Osteocyte (in vitro differentiated cells): Measurements from ENCODE around the gene GRIN1. TPM values are rescaled to one million over a fixed set of nuclear protein-coding genes. Genes with fewer than 3 reads are reported as not detected.
A peak's percentile ranks its signal among the peaks of the same experiment; 100 is the strongest.

Source experiments
- DNase-seq: peaks from one replicate; pipeline ENCODE4 v3.0.0; 2021; ENCODE audit warnings: mixed read lengths; ENCODE audit not compliant: unreplicated experiment; ENCODE audit errors: extremely low spot score
- H3K27ac Mint-ChIP-seq: one replicate; pipeline ENCODE4 v1.8.0; 2021; ENCODE audit warnings: mild to moderate bottlenecking, mixed read lengths; ENCODE audit not compliant: unreplicated experiment
- H3K27me3 Mint-ChIP-seq: one replicate; pipeline ENCODE4 v1.8.0; 2021; ENCODE audit warnings: mixed read lengths; ENCODE audit not compliant: unreplicated experiment
- H3K36me3 Mint-ChIP-seq: one replicate; pipeline ENCODE4 v1.8.0; 2021; ENCODE audit warnings: mixed read lengths; ENCODE audit not compliant: unreplicated experiment
- H3K4me1 Mint-ChIP-seq: one replicate; pipeline ENCODE4 v1.8.0; 2021; ENCODE audit warnings: mixed read lengths; ENCODE audit not compliant: unreplicated experiment
- H3K4me3 Mint-ChIP-seq: one replicate; pipeline ENCODE4 v1.8.0; 2021; ENCODE audit warnings: mild to moderate bottlenecking, moderate library complexity, mixed read lengths; ENCODE audit not compliant: unreplicated experiment
- H3K9me3 Mint-ChIP-seq: one replicate; pipeline ENCODE4 v1.8.0; 2021; ENCODE audit warnings: mixed read lengths; ENCODE audit not compliant: unreplicated experiment
- total RNA-seq: library from RNA; stranded (reverse); gene quantifications from 2 replicates; pipeline ENCODE4 v1.2.1, GENCODE V29; 2021
- TF ChIP-seq, protein P1 (sequence below): fragments of 200-600 bp; sonication (generic); IDR thresholded peaks from 2 replicates; pipeline ENCODE4 v1.5.0; 2021; ENCODE audit warnings: antibody characterized with exemption, mild to moderate bottlenecking, moderate library complexity

Gene GRIN1
- total RNA-seq, 1 donor from 2014 or later = not detected

DNA sequence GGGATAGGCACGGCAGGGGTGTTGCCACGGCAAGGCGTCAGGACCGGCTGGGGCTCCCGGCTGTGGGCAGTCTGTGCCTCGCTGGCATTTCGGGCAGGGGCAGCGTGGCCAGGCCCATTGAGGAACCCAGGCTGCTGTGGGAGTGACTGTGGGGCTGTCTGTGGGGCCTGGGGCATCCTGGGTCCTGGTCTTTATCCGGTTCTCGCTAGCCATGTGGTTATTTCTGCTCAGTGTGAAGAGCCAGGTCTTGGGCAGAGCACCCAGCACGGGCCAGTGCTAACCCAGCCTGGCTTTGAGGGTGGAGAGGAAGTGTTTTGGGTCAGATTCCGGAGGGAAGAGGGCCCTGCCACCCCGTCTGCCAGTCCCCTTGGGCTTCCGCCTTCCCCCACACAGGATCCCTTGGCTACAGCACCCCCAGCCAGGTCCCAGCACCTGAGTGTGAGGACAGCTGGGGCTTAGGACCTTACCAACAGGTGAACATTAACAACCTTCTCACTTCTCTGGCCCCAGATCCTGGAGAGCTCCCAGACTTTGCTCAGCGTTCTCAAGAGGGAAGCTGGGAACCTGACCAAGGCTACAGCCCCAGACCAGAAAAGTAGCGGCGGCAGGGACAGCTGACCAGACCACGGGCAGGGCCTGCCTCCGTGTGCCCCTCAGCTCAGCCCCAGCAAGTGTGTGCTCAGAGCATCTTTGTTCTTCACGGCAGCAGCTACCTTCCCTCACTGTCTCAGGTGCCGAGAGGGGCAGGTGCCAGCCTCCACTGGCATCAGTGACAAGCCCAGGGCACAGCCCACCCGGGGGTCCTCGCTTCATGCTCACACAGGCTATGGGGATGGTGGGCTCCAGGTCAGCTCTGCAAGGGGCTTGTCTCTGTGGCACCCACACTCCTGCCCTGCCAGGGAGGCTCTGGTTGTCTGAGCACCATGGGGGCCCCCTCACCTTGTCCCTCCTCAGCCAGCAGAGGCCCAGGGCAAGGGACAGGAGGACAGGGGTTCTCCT, 50.6 kb downstream of the GRIN1 start:
- Mint-ChIP-seq H3K36me3 (peaks cover 10% of the 10 kb centered on the region), H3K4me1 (peaks cover 35% of the 10 kb centered on the region), H3K27ac (peak overlapping the region; percentile 95), H3K27me3 (no peaks in the 10 kb centered on the region), H3K4me3 (peak overlapping the region; percentile 91), H3K9me3 (no peaks in the 10 kb centered on the region)
- no peak for DNase-seq
- TF ChIP-seq, protein P1, sequence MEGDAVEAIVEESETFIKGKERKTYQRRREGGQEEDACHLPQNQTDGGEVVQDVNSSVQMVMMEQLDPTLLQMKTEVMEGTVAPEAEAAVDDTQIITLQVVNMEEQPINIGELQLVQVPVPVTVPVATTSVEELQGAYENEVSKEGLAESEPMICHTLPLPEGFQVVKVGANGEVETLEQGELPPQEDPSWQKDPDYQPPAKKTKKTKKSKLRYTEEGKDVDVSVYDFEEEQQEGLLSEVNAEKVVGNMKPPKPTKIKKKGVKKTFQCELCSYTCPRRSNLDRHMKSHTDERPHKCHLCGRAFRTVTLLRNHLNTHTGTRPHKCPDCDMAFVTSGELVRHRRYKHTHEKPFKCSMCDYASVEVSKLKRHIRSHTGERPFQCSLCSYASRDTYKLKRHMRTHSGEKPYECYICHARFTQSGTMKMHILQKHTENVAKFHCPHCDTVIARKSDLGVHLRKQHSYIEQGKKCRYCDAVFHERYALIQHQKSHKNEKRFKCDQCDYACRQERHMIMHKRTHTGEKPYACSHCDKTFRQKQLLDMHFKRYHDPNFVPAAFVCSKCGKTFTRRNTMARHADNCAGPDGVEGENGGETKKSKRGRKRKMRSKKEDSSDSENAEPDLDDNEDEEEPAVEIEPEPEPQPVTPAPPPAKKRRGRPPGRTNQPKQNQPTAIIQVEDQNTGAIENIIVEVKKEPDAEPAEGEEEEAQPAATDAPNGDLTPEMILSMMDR = no peak

DNA sequence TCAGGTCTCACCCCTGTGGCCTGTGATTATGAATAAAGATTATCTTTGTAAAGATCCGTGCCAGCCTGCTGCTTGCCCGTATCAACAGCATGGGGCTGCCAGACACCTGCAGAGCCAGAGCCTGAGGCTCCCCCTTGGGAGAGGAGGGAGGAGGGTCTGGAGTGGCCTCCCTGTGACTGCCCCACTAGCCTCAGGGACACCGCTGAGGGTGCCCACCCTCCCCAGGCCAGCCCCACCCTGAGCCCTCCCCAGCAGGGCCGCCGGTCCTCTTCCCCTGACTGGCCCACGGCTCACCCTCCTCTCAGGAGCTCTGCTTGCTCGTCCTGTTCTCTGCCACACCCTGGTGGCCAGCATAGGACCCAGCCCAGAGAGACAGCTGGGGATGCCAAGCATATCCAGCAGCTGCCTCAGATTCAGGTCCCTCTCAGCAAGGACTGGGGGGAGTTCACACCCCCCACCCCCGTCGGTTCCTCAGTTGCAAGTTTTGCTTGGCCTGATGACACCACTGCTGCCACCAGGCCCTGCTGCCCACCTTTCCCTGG, 51.4 kb downstream of the GRIN1 start:
- TF ChIP-seq, protein P1 = no peak
- H3K4me1 Mint-ChIP-seq = peaks cover 38% of the 10 kb centered on the region
- no peaks in the 10 kb centered on the region for H3K9me3 Mint-ChIP-seq
- H3K27ac Mint-ChIP-seq = peak overlapping the region; percentile 69
- no peaks in the 10 kb centered on the region for H3K27me3 Mint-ChIP-seq
- H3K36me3 Mint-ChIP-seq = peaks cover 10% of the 10 kb centered on the region
- H3K4me3 Mint-ChIP-seq = peak overlapping the region; percentile 91
- no peak for DNase-seq

DNA sequence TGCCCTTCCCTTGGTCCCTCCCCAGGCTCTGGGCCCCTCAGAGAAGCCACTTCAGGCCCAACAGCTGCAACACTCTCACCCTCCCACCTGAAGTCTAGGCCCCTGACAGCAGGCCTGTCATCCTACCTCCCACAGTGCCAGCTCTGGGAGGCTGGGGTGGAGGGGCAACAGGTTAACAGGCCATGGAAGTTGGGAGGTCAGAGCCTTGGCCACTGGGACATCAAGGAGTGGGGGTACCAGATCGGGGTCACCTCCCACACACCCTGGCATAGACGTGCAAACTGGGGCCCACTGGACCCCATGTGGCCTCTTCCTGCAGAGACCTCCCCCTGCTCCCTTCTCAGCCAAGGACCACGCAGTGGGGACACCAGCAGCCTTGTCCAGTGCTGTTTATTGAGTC, 52.3 kb downstream of the GRIN1 start:
- peaks cover 37% of the 10 kb centered on the region for H3K4me1 Mint-ChIP-seq
- H3K27me3 Mint-ChIP-seq = no peaks in the 10 kb centered on the region
- H3K4me3 Mint-ChIP-seq = peak overlapping the region; percentile 55
- no peaks in the 10 kb centered on the region for H3K9me3 Mint-ChIP-seq
- peaks cover 10% of the 10 kb centered on the region for H3K36me3 Mint-ChIP-seq
- no peak for DNase-seq
- H3K27ac Mint-ChIP-seq = no peak overlapping the region
- TF ChIP-seq, protein P1 = no peak

DNA sequence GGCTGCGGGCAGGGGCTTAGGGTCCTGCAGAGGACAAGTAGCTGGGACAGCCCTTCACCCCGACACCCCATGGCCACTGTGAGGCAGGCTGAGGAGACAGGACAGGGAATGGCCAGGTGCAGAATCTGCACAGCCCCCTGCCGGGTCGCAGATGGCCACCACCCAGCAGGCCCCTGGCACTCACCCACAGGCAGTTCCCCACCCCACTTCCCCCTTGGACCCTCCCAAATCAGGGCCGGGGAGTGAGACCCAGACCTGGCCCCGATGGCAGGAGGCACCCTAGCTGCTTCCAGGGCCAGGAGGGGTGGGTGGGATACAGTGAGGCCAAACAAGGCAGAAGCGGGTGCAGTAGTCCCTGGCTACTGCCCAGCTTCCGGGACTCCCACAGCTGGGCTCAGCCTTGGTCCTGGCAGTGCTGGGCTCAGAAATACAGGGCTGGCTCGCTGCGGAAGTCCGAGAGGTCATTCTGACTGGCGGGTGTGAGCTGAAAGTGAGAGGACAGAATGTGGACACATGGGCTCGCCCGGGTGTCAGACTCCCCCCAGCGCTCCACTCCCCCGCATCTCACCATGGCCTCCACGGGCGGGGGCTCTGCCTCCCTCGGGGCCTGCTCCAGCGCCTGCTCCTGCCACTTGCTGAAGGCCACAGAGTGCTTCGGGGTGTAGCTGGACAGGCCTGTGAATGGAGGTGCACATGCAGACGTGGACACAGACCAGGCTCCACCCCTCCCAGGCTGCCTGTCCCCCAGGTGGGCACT, 52.9 kb downstream of the GRIN1 start:
- Mint-ChIP-seq H3K4me1 (peaks cover 30% of the 10 kb centered on the region), H3K27me3 (no peaks in the 10 kb centered on the region), H3K4me3 (no peak overlapping the region), H3K36me3 (peaks cover 10% of the 10 kb centered on the region), H3K27ac (no peak overlapping the region), H3K9me3 (no peaks in the 10 kb centered on the region)
- DNase-seq = no peak
- TF ChIP-seq, protein P1 = no peak
